OCI-LY7 (cell line): ENCODE results near the gene RAMP3. TPM values are rescaled to one million over a fixed set of nuclear protein-coding genes. Genes with fewer than 3 reads are reported as not detected.
A peak's percentile ranks its signal among the peaks of the same experiment; 100 is the strongest.

Source experiments
- BruUV-seq: library from RNA; stranded (reverse); fragments of 400-500 nt; replicated peaks from 2 replicates; lab custom pipeline; 2021; lab: Mats Ljungman, UMichigan
- CTCF ChIA-PET: fragments of 300-600 bp; sonication (Branson Sonifier 250); formaldehyde crosslinking; loops from one replicate; lab custom pipeline; 2022; ENCODE audit warnings: antibody characterized with exemption; ENCODE audit not compliant: unreplicated experiment; lab: Charles Lee
- POLR2A ChIA-PET: fragments of 300-600 bp; sonication (Branson Sonifier 250); formaldehyde crosslinking; loops from one replicate; lab custom pipeline; 2022; ENCODE audit warnings: antibody characterized with exemption; lab: Charles Lee
- DNase-seq: peaks from one replicate; pipeline ENCODE4 v3.0.0-alpha.2; 2015; ENCODE audit warnings: low spot score
- H2AFZ ChIP-seq: fragments of 200-600 bp; sonication (generic), shearing (Covaris generic); 2 replicates; pipeline ENCODE4 v1.6.1; 2014; ENCODE audit warnings: mild to moderate bottlenecking, antibody characterized with exemption, low read length, moderate library complexity
- H3K27ac ChIP-seq: fragments of 200-600 bp; sonication (generic); 2 replicates; pipeline ENCODE4 v1.5.1; 2014; ENCODE audit warnings: mixed run types, low read depth, mild to moderate bottlenecking, moderate library complexity, low read length, inconsistent platforms; ENCODE audit not compliant: poor library complexity, severe bottlenecking
- H3K36me3 ChIP-seq: fragments of 200-600 bp; sonication (generic); 2 replicates; pipeline ENCODE4 v1.6.1; 2014; ENCODE audit warnings: mild to moderate bottlenecking, antibody characterized with exemption, low read length, moderate library complexity, mixed read lengths; ENCODE audit not compliant: insufficient read depth
- H3K4me1 ChIP-seq: fragments of 200-600 bp; sonication (generic); 2 replicates; pipeline ENCODE4 v1.5.1; 2014; ENCODE audit warnings: mild to moderate bottlenecking, low read length; ENCODE audit not compliant: insufficient read depth, poor library complexity, severe bottlenecking
- H3K4me2 ChIP-seq: fragments of 200-600 bp; sonication (generic); 2 replicates; pipeline ENCODE4 v1.6.1; 2014; ENCODE audit warnings: mild to moderate bottlenecking, low read length
- H3K4me3 ChIP-seq: fragments of 200-600 bp; sonication (generic); 2 replicates; pipeline ENCODE4 v1.5.1; 2014; ENCODE audit warnings: mild to moderate bottlenecking, low read depth, low read length; ENCODE audit not compliant: poor library complexity, severe bottlenecking
- H3K79me2 ChIP-seq: fragments of 200-600 bp; sonication (generic); 2 replicates; pipeline ENCODE4 v1.6.1; 2016; ENCODE audit warnings: low read depth, mild to moderate bottlenecking, low read length, moderate library complexity, mixed read lengths; ENCODE audit not compliant: insufficient read depth
- H3K9me2 ChIP-seq: fragments of 200-600 bp; sonication (generic); 2 replicates; pipeline ENCODE4 v1.6.1; 2016; ENCODE audit warnings: mild to moderate bottlenecking, low read length, mixed read lengths; ENCODE audit not compliant: insufficient read depth
- H3K9me3 ChIP-seq: fragments of 200-600 bp; sonication (generic); 2 replicates; pipeline ENCODE4 v1.6.1; 2014; ENCODE audit warnings: mild to moderate bottlenecking, mixed run types, low read length, mixed read lengths
- H4K20me1 ChIP-seq: fragments of 200-600 bp; sonication (generic); 2 replicates; pipeline ENCODE4 v1.6.1; 2014; ENCODE audit warnings: mild to moderate bottlenecking, antibody characterized with exemption, low read length, moderate library complexity, mixed read lengths; ENCODE audit not compliant: insufficient read depth
- CTCF ChIP-seq: fragments of 200-600 bp; sonication (generic); conservative IDR thresholded peaks from 2 replicates; pipeline ENCODE4 v1.5.1; 2014; ENCODE audit warnings: mild to moderate bottlenecking, antibody characterized with exemption, low read length, moderate library complexity, mixed read lengths
- EZH2phosphoT487 ChIP-seq: fragments of 200-600 bp; sonication (generic); IDR thresholded peaks from 2 replicates; pipeline ENCODE4 v1.6.1; 2018; ENCODE audit warnings: low read depth, borderline replicate concordance, mild to moderate bottlenecking, mixed run types, antibody characterized with exemption, low read length, moderate library complexity, mixed read lengths
- intact Hi-C: fragments of 100-400 bp; cut with micrococcal nuclease; formaldehyde crosslinking; loops from one replicate; pipeline ENCODE4 v1.10.0; 2022; ENCODE audit not compliant: unreplicated experiment
- total RNA-seq, 2 experiments: library from RNA; depleted of rRNA in 1 of 2; stranded (reverse); fragments of >200 nt in 1 of 2; shearing (Covaris generic) in 1 of 2; gene quantifications; 2 replicates each; pipeline ENCODE4 v1.2.3, GENCODE V29; 2014 to 2022

Gene RAMP3
- total RNA-seq, 2 experiments from 2014 or later: not detected

DNA sequence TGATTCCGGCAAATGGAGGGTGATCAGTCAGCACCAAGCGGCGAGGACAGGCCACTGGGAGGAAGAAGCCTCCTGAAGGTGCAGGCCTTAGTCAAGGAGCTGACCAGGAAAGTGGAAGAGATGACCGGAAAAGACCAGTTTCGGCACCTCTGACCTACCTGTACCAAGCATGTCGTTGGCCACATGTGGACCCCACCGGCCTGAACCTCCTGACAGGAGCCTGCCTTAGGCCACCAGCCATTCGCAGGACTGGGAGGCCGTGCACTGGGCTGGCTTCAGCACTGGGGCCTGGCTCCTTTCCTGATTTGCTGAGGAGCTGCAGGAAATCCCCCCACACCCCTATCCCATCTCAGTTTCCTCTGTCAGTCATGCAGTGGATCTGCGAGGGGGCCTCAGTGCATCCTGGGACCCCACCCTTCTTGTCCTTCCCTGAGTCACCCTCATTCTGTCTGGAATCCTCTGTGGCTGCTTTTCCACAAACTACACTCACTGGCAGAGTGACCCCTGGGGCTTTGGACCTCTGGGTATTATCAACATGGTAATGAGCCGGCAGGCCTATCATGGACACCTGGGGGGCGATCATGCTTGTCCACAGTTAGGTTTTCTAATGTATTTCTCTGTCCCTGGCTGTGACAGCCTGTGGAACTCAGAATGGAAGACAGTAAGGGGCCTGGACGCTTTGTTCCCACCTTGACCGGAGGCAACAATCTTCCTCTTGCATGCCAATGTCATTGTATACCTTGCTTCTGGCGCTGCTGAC lies 33.0 kb downstream of the RAMP3 start:
- Histone ChIP-seq H3K36me3 (no peaks in the 10 kb centered on the region), H3K4me2 (no peak overlapping the region), H4K20me1 (no peaks in the 10 kb centered on the region), H3K9me3 (no peaks in the 10 kb centered on the region), H3K4me1 (no peaks in the 10 kb centered on the region), H3K4me3 (no peak overlapping the region), H3K9me2 (no peaks in the 10 kb centered on the region), H3K27ac (no peak overlapping the region), H3K79me2 (no peaks in the 10 kb centered on the region), H2AFZ (no peak overlapping the region)
- ChIA-PET CTCF (no interaction called here), POLR2A (no interaction called here)
- no peak for DNase-seq
- BruUV-seq: no TSS peak
- TF ChIP-seq CTCF: no peak
- no peak for TF ChIP-seq EZH2phosphoT487
- intact Hi-C loops: no loop called here

DNA sequence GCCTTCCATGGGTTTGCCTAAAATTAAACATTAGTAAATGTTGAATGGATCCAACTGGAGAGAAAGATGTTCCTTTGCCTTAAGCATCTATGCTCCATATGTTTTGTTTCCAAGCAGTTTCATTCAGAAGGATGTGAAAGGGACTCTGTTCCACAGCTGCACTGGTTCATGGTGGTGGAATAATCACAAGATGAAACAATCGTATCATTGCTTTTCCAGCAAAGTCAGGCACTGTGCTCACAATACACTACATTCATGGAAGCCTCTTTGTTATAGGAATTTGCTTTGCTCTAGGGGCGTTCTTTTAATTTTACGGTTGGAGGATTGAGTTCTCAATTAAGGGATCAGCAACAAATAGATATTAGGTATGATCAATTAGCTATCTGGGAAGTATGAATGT lies 33.8 kb downstream of the RAMP3 start:
- H3K4me1 ChIP-seq: no peaks in the 10 kb centered on the region
- intact Hi-C loops: no loop called here
- no peak overlapping the region for H3K27ac ChIP-seq
- no peak for TF ChIP-seq CTCF
- no peak for TF ChIP-seq EZH2phosphoT487
- no peak overlapping the region for H3K4me3 ChIP-seq
- H3K9me3 ChIP-seq: no peaks in the 10 kb centered on the region
- H2AFZ ChIP-seq: no peak overlapping the region
- no TSS peak for BruUV-seq
- DNase-seq: no peak
- POLR2A ChIA-PET: interaction anchor here (0.6 kb wide), 1 partner anchor 673 kb away, joined by 3 read pairs; no protein-coding TSS in a partner anchor
- no peaks in the 10 kb centered on the region for H3K9me2 ChIP-seq
- H4K20me1 ChIP-seq: no peaks in the 10 kb centered on the region
- H3K4me2 ChIP-seq: no peak overlapping the region
- CTCF ChIA-PET: no interaction called here
- H3K79me2 ChIP-seq: no peaks in the 10 kb centered on the region
- H3K36me3 ChIP-seq: no peaks in the 10 kb centered on the region

- ChIA-PET POLR2A (no interaction called here), CTCF (no interaction called here)
- peak; percentile 3 for DNase-seq
- Histone ChIP-seq H3K9me2 (no peaks in the 10 kb centered on the region), H4K20me1 (no peaks in the 10 kb centered on the region), H2AFZ (no peak overlapping the region), H3K4me1 (no peaks in the 10 kb centered on the region), H3K4me3 (no peak overlapping the region), H3K36me3 (no peaks in the 10 kb centered on the region), H3K27ac (no peak overlapping the region), H3K4me2 (no peak overlapping the region), H3K9me3 (no peaks in the 10 kb centered on the region), H3K79me2 (no peaks in the 10 kb centered on the region)
- intact Hi-C loops: no loop called here
- no TSS peak for BruUV-seq
- TF ChIP-seq CTCF (no peak), EZH2phosphoT487 (no peak)
Observed at GRCh38 chr7:45192621-45193041, 35.0 kb downstream of the RAMP3 start.
